ENCODE results near the gene COIL. TPM values are rescaled to one million over a fixed set of nuclear protein-coding genes. Genes with fewer than 3 reads are reported as not detected.

Gene COIL
- total and polyA plus RNA-seq, 2 of the 13 experiments (the other 11 are each of a cell fraction or from before 2014, with no cell fraction given) = 8.1 to 29.4 TPM

DNA sequence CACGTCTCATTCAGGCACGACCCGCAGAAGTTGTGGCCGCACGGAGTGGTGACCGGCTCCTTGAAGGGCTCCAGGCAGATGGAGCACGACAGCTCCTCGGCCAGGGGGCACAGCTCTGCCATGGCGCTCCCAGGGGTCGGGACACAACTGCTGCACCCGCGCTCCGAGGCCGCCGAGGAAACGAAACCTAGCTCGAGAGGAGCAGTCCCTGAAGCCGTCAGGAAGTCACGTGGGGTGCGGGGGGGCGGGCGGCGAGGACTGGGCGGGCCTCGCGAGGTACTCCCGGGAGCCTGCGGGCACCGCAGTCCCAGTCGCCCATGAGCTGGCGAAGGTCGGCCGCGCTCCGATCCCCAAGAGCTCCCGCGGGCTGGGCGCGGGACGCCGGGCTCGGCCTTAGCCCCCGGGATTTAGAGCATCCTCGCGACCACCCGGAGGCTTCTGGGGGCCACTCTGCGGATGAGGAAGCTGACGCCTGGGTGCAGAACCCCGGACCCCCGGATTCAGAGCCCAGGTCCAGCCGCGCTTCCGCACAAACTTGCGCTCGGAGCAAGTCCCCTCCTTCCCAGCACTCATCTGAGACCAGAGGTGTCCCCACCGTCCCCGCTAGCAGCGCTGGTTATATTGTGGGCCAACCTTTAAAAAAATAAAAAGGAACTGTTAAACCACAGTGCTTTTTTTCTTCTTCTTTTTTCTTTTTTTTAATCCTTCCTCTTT lies 46.8 kb downstream of the COIL start, which contains the start of gene TRIM25 (continued):
- TF ChIP-seq NR2F2 (IDR thresholded peaks at IDR 0.05; ENCODE audit: borderline replicate concordance, low read depth) (no peak), RBM39 (IDR thresholded peaks at IDR 0.05; ENCODE audit: low read depth, low read length, poor library complexity, severe bottlenecking) (peak; percentile 93), BATF2 (CRISPR knock-in tag; IDR thresholded peaks at IDR 0.05) (no peak), NKX3-1 (CRISPR knock-in tag; IDR thresholded peaks at IDR 0.05) (peak; percentile 93; the same call in 1 of the 2 replicates), RAD21 (CRISPR knock-in tag; IDR thresholded peaks at IDR 0.05) (0 out of 2 replicates have a peak, but pooled peaks have one; percentile 48), NCOA2 (CRISPR knock-in tag; IDR thresholded peaks at IDR 0.05) (peak; percentile 66), NAIF1 (CRISPR knock-in tag; IDR thresholded peaks at IDR 0.05; ENCODE audit: borderline replicate concordance) (no peak), MIER3 (CRISPR knock-in tag; IDR thresholded peaks at IDR 0.05; ENCODE audit: borderline replicate concordance) (peak; percentile 70), ZNF337 (CRISPR knock-in tag; IDR thresholded peaks at IDR 0.05; ENCODE audit: borderline replicate concordance, low read depth) (0 out of 2 replicates have a peak, but pooled peaks have one; percentile 81), ZNF839 (CRISPR knock-in tag; IDR thresholded peaks at IDR 0.05; ENCODE audit: borderline replicate concordance) (peak; percentile 91; the same call in 1 of the 2 replicates), ARHGAP35 (CRISPR knock-in tag; IDR thresholded peaks at IDR 0.05; ENCODE audit: borderline replicate concordance) (peak; percentile 89; the same call in 1 of the 2 replicates), NFYC (CRISPR knock-in tag; IDR thresholded peaks at IDR 0.05) (peak; percentile 24; the same call in 1 of the 2 replicates), ZFP62 (CRISPR knock-in tag; IDR thresholded peaks at IDR 0.05) (no peak), ZNF691 (CRISPR knock-in tag; IDR thresholded peaks at IDR 0.05; ENCODE audit: borderline replicate concordance, low read depth) (peak; percentile 93), NONO (IDR thresholded peaks at IDR 0.05) (no peak), NONO (CRISPR knock-in tag; conservative IDR thresholded peaks at IDR 0.05) (peak; percentile 74)
- TF ChIP-seq, protein P1, sequence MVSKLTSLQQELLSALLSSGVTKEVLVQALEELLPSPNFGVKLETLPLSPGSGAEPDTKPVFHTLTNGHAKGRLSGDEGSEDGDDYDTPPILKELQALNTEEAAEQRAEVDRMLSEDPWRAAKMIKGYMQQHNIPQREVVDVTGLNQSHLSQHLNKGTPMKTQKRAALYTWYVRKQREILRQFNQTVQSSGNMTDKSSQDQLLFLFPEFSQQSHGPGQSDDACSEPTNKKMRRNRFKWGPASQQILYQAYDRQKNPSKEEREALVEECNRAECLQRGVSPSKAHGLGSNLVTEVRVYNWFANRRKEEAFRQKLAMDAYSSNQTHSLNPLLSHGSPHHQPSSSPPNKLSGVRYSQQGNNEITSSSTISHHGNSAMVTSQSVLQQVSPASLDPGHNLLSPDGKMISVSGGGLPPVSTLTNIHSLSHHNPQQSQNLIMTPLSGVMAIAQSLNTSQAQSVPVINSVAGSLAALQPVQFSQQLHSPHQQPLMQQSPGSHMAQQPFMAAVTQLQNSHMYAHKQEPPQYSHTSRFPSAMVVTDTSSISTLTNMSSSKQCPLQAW (CRISPR knock-in tag; IDR thresholded peaks at IDR 0.05) = no peak; the same call in 1 of the 2 replicates
- TF ChIP-seq, protein P2, sequence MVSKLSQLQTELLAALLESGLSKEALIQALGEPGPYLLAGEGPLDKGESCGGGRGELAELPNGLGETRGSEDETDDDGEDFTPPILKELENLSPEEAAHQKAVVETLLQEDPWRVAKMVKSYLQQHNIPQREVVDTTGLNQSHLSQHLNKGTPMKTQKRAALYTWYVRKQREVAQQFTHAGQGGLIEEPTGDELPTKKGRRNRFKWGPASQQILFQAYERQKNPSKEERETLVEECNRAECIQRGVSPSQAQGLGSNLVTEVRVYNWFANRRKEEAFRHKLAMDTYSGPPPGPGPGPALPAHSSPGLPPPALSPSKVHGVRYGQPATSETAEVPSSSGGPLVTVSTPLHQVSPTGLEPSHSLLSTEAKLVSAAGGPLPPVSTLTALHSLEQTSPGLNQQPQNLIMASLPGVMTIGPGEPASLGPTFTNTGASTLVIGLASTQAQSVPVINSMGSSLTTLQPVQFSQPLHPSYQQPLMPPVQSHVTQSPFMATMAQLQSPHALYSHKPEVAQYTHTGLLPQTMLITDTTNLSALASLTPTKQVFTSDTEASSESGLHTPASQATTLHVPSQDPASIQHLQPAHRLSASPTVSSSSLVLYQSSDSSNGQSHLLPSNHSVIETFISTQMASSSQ (IDR thresholded peaks at IDR 0.05; ENCODE audit: low read depth) = 0 out of 2 replicates have a peak, but pooled peaks have one; percentile 4
- TF ChIP-seq, protein P2 (CRISPR knock-in tag; IDR thresholded peaks at IDR 0.05; ENCODE audit: borderline replicate concordance) = peak; percentile 79
